ENCODE measurements around the gene KLHL26.

- TF ChIP-seq CTCF (IDR thresholded peaks at IDR 0.05; ENCODE audit: poor library complexity, severe bottlenecking): peak; percentile 93
- TF ChIP-seq EZH2 (IDR thresholded peaks at IDR 0.05; ENCODE audit: borderline replicate concordance, insufficient read depth, low read length, poor library complexity, severe bottlenecking): no peak
- TF ChIP-seq REST (IDR thresholded peaks at IDR 0.05; ENCODE audit: borderline replicate concordance): no peak
- peak; percentile 87 for TF ChIP-seq RAD21 (conservative IDR thresholded peaks at IDR 0.05)
- TF ChIP-seq SMC3 (conservative IDR thresholded peaks at IDR 0.05; ENCODE audit: poor library complexity): peak; percentile 89
- no peak for TF ChIP-seq TAF1 (IDR thresholded peaks at IDR 0.05; ENCODE audit: low read depth)
- peak; percentile 74 for TF ChIP-seq MXI1 (conservative IDR thresholded peaks at IDR 0.05; ENCODE audit: poor library complexity, severe bottlenecking)
- peak; percentile 19 for TF ChIP-seq EP300 (conservative IDR thresholded peaks at IDR 0.05; ENCODE audit: poor library complexity, severe bottlenecking)
- TF ChIP-seq POLR2AphosphoS5 (IDR thresholded peaks at IDR 0.05): peak; percentile 17
These were observed 42.6 kb upstream of the KLHL26 start for GRCh38 chr19:18594096-18594823.

All from neural cell (in vitro differentiated cells).